WTC11 (cell line): Measurements from ENCODE around the gene P2RX1.

ENCODE experiments used
- ATF1 ChIP-seq: sonication (generic); formaldehyde crosslinking; IDR thresholded peaks from 2 replicates; pipeline ENCODE4 v1.8.1; 2023; ENCODE audit warnings: mild to moderate bottlenecking, moderate library complexity, missing genetic modification reagents
- CTCF ChIP-seq: fragments of 200-600 bp; IDR thresholded peaks from 2 replicates; pipeline ENCODE4 v1.8.0; 2022; ENCODE audit warnings: antibody characterized with exemption
- ESRRA ChIP-seq: sonication (generic); formaldehyde crosslinking; IDR thresholded peaks from 2 replicates; pipeline ENCODE4 v1.8.1; 2022; ENCODE audit warnings: mild to moderate bottlenecking, missing genetic modification reagents, borderline replicate concordance
- HMGXB4 ChIP-seq: sonication (generic); formaldehyde crosslinking; IDR thresholded peaks from 2 replicates; pipeline ENCODE4 v1.8.1; 2023; ENCODE audit warnings: mild to moderate bottlenecking, moderate library complexity, missing genetic modification reagents
- JUN ChIP-seq: sonication (generic); formaldehyde crosslinking; IDR thresholded peaks from 2 replicates; pipeline ENCODE4 v1.8.0; 2023; ENCODE audit warnings: mild to moderate bottlenecking, missing genetic modification reagents
- NFYB ChIP-seq: sonication (generic); formaldehyde crosslinking; conservative IDR thresholded peaks from 2 replicates; pipeline ENCODE4 v1.8.0; 2022; ENCODE audit warnings: low read depth, missing genetic modification reagents
- PREB ChIP-seq: sonication (generic); formaldehyde crosslinking; IDR thresholded peaks from 2 replicates; pipeline ENCODE4 v1.8.1; 2022; ENCODE audit warnings: mild to moderate bottlenecking, missing genetic modification reagents, moderate library complexity, borderline replicate concordance
- RELA ChIP-seq: sonication (generic); formaldehyde crosslinking; IDR thresholded peaks from 2 replicates; pipeline ENCODE4 v1.8.1; 2022; ENCODE audit warnings: missing genetic modification reagents, mild to moderate bottlenecking, borderline replicate concordance
- ZNF138 ChIP-seq: sonication (generic); formaldehyde crosslinking; conservative IDR thresholded peaks from 2 replicates; pipeline ENCODE4 v1.8.1; 2022; ENCODE audit warnings: mild to moderate bottlenecking, moderate library complexity, missing genetic modification reagents
- ZNF416 ChIP-seq: fragments of 250-450 bp; sonication (Bioruptor Pico); IDR thresholded peaks from 2 replicates; pipeline ENCODE4 v1.9.0; 2021; ENCODE audit warnings: mild to moderate bottlenecking, inconsistent platforms
- ZNF512 ChIP-seq: sonication (generic); formaldehyde crosslinking; IDR thresholded peaks from 2 replicates; pipeline ENCODE4 v1.8.1; 2022; ENCODE audit warnings: missing genetic modification reagents, borderline replicate concordance
- ZSCAN18 ChIP-seq: fragments of 250-450 bp; sonication (Bioruptor Pico); IDR thresholded peaks from 2 replicates; pipeline ENCODE4 v2.1.2; 2022; ENCODE audit warnings: mild to moderate bottlenecking, moderate library complexity

GRCh38 chr17:3896108-3896967 lies 19.9 kb downstream of the P2RX1 start:
- TF ChIP-seq CTCF (no peak), ZNF512 (CRISPR knock-in tag) (no peak), RELA (CRISPR knock-in tag) (no peak), HMGXB4 (CRISPR knock-in tag) (no peak), ESRRA (CRISPR knock-in tag) (no peak), ZSCAN18 (no peak), ZNF416 (no peak), NFYB (CRISPR knock-in tag) (no peak), ATF1 (CRISPR knock-in tag) (no peak), PREB (CRISPR knock-in tag) (no peak), JUN (CRISPR knock-in tag) (no peak), ZNF138 (no peak)
